Adrenal gland (tissue), 12 donors: Measurements from ENCODE around the gene MICALL1. TPM values are rescaled to one million over a fixed set of nuclear protein-coding genes. Genes with fewer than 3 reads are reported as not detected.

ENCODE experiments used
- DNase-seq, 7 donors: peaks; one replicate each; pipeline ENCODE4 v3.0.0-alpha.2; 2019 to 2020
- H3K27ac ChIP-seq, 5 donors: fragments of 200-600 bp; sonication (generic) in 4 of 5; 1 replicate in 3 of 5; 2 replicates in 2 of 5; pipeline versions ENCODE4 v1.5.1 to v1.8.0; 2016 to 2020; ENCODE audit warnings: mild to moderate bottlenecking in 1 of 5
- H3K27me3 ChIP-seq: fragments of 200-600 bp; 2 replicates; pipeline ENCODE4 v1.8.0; 2021
- H3K36me3 ChIP-seq, 2 donors: fragments of 200-600 bp; replicated peaks in 1 of 2; 1 replicate in 1 of 2; 2 replicates in 1 of 2; pipeline versions ENCODE4 v1.5.1 to v1.8.0; 2018 to 2022
- H3K4me1 ChIP-seq, 2 donors: fragments of 200-600 bp; replicated peaks in 1 of 2; 1 replicate in 1 of 2; 2 replicates in 1 of 2; pipeline versions ENCODE4 v1.5.1 to v1.8.0; 2018 to 2021
- H3K4me3 ChIP-seq, 4 donors: fragments of 200-600 bp; sonication (generic) in 3 of 4; one replicate each; pipeline ENCODE4 v1.5.1; 2016 to 2018
- H3K9me3 ChIP-seq, 3 donors: fragments of 200-600 bp; sonication (generic) in 1 of 3; replicated peaks in 1 of 3; 1 replicate in 2 of 3; 2 replicates in 1 of 3; pipeline versions ENCODE4 v1.5.1 to v1.8.0; 2016 to 2021
- POLR2A ChIP-seq, 2 donors: fragments of 450-650 bp; IDR thresholded peaks; one replicate each; pipeline ENCODE4 v1.6.1; 2017; ENCODE audit warnings: antibody characterized with exemption in 2 of 2, mild to moderate bottlenecking in 2 of 2, moderate library complexity in 1 of 2
- WGBS, 4 donors: extraction: QIAGEN DNeasy Blood & Tissue Kit in 2 of 4; methylation state at CpG; one replicate each; pipeline versions ENCODE4 v1.1.5 to v1.1.7; 2013 to 2017; 5-methylcytosine and 5-hydroxymethylcytosine counted together
- intact Hi-C, 2 donors: fragments of 100-400 bp; cut with DNase I; formaldehyde crosslinking; loops; one replicate each; pipeline versions ENCODE4 v1.14.1 to v1.15.0; 2022 to 2023
- polyA plus RNA-seq, 3 donors: library from polyadenylated mRNA; stranded (reverse); fragments of 200-250 nt in 2 of 3; fragments of 350-450 nt in 1 of 3; fragmentation: Illumina TruSeq in 1 of 3; extraction: RNeasy Lipid Tissue Mini Kit (QIAGEN cat#74804) in 1 of 3; gene quantifications; one replicate each; pipeline ENCODE4 v1.2.3, GENCODE V29; 2013 to 2014
- total RNA-seq, 9 donors: library from RNA; depleted of rRNA in 4 of 9; stranded (reverse); fragments of >200 nt in 4 of 9; fragments of 120-200 nt in 1 of 9; fragmentation: NEBNext Ultra II Directional in 1 of 9; extraction: Animal tissue kit (Norgen Biotek cat#: 25700) in 1 of 9; gene quantifications; one replicate each; pipeline versions ENCODE4 v1.1.0 to v1.2.4, GENCODE V29; 2013 to 2023
- TF ChIP-seq, protein P1 (sequence below), 6 experiments: fragments of 450-650 bp in 4 of 6; fragments of 200-600 bp in 2 of 6; sonication (generic) in 1 of 6; IDR thresholded peaks; 1 replicate in 5 of 6; 2 replicates in 1 of 6; pipeline versions ENCODE4 v1.5.1 to v1.8.0; 2016 to 2021; ENCODE audit warnings: antibody characterized with exemption in 6 of 6, mild to moderate bottlenecking in 2 of 6, moderate library complexity in 1 of 6
- donor health status: healthy with polysubstance abuse.
- donor health status: Bipolar disorder and iron deficiency.
- donor health status: DM: yes; HTN: yes; CAD: no.
- donor health status: DM: no; HTN: no; CAD: no.
- donor health status: DM: no; HTN: no; CAD: no.
- donor health status: DM: yes; HTN: yes; CAD: no.

The MICALL1 gene
- total and polyA plus RNA-seq, 12 donors = 5.7 to 25.2 (median 17.1) TPM

GRCh38 chr22:37925767-37926166, 19.7 kb downstream of the MICALL1 start:
- WGBS, 4 donors = 72 to 96% (median 91%) methylated on average over 4 to 15 of the region's 15 CpGs
- Histone ChIP-seq H3K27me3 (no peaks in the 10 kb centered on the region), H3K36me3 (peaks cover 0 to 39% of the 10 kb centered on the region in 2 donors), H3K4me1 (no peaks in the 10 kb centered on the region), H3K27ac (no peak overlapping the region), H3K9me3 (no peaks in the 10 kb centered on the region), H3K4me3 (no peak overlapping the region)
- DNase-seq = no peak
- TF ChIP-seq, protein P1, sequence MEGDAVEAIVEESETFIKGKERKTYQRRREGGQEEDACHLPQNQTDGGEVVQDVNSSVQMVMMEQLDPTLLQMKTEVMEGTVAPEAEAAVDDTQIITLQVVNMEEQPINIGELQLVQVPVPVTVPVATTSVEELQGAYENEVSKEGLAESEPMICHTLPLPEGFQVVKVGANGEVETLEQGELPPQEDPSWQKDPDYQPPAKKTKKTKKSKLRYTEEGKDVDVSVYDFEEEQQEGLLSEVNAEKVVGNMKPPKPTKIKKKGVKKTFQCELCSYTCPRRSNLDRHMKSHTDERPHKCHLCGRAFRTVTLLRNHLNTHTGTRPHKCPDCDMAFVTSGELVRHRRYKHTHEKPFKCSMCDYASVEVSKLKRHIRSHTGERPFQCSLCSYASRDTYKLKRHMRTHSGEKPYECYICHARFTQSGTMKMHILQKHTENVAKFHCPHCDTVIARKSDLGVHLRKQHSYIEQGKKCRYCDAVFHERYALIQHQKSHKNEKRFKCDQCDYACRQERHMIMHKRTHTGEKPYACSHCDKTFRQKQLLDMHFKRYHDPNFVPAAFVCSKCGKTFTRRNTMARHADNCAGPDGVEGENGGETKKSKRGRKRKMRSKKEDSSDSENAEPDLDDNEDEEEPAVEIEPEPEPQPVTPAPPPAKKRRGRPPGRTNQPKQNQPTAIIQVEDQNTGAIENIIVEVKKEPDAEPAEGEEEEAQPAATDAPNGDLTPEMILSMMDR (IDR thresholded peaks at IDR 0.05) = no peak
- no peak for TF ChIP-seq POLR2A (IDR thresholded peaks at IDR 0.05)
- intact Hi-C loops = no loop called here

GRCh38 chr22:37926358-37926757, 20.3 kb downstream of the MICALL1 start:
- no peak for DNase-seq
- Histone ChIP-seq H3K4me3 (no peak overlapping the region), H3K27ac (no peak overlapping the region), H3K9me3 (no peaks in the 10 kb centered on the region), H3K4me1 (no peaks in the 10 kb centered on the region), H3K27me3 (no peaks in the 10 kb centered on the region), H3K36me3 (peaks cover 0 to 39% of the 10 kb centered on the region in 2 donors)
- WGBS, 4 donors = 86 to 95% (median 91%) methylated on average over 6 to 7 of the region's 7 CpGs
- intact Hi-C loops = no loop called here
- no peak for TF ChIP-seq POLR2A (IDR thresholded peaks at IDR 0.05)
- TF ChIP-seq, protein P1 (IDR thresholded peaks at IDR 0.05) = no peak

GRCh38 chr22:37926771-37927636, 20.9 kb downstream of the MICALL1 start:
- H3K27ac ChIP-seq = no peak overlapping the region
- H3K9me3 ChIP-seq = no peaks in the 10 kb centered on the region
- H3K36me3 ChIP-seq = peaks cover 0 to 40% of the 10 kb centered on the region in 2 donors
- DNase-seq = no peak
- H3K27me3 ChIP-seq = no peaks in the 10 kb centered on the region
- no peaks in the 10 kb centered on the region for H3K4me1 ChIP-seq
- WGBS, 4 donors = 89 to 99% (median 93%) methylated on average over 14 to 32 of the region's 32 CpGs
- intact Hi-C loops = no loop called here
- H3K4me3 ChIP-seq = no peak overlapping the region
- TF ChIP-seq, protein P1 (IDR thresholded peaks at IDR 0.05) = no peak
- TF ChIP-seq POLR2A (IDR thresholded peaks at IDR 0.05) = no peak

DNA sequence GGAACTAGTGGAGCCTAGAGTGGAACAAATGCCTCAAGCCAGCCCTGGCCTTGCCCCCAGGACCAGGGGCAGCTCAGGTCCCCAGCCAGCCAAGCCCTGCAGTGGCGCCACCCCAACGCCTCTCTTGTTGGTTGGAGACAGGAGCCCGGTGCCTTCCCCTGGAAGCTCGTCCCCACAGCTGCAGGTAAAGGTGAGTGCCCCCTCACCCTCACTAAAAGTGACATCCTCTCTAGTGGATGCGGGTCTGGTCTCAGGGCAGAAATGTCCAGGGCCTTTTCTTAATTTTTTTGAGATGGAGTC, 21.5 kb downstream of the MICALL1 start:
- WGBS, 4 donors = 89 to 99% (median 95%) methylated on average over 3 to 5 of the region's 5 CpGs

More for the DNA sequence above, 21.5 kb downstream of the MICALL1 start:
- no peak for DNase-seq
- peaks cover 0 to 45% of the 10 kb centered on the region in 2 donors for H3K36me3 ChIP-seq
- H3K4me1 ChIP-seq = no peaks in the 10 kb centered on the region
- no peaks in the 10 kb centered on the region for H3K9me3 ChIP-seq
- H3K27me3 ChIP-seq = no peaks in the 10 kb centered on the region
- no peak overlapping the region for H3K4me3 ChIP-seq
- intact Hi-C loops = no loop called here
- no peak for TF ChIP-seq POLR2A (IDR thresholded peaks at IDR 0.05)
- TF ChIP-seq, protein P1 (IDR thresholded peaks at IDR 0.05) = no peak
- no peak overlapping the region for H3K27ac ChIP-seq
